OCI-LY1 (cell line): ENCODE measurements around the gene RAB40A.
"Not testable (repeated sequence)": the region's sequence is repeated elsewhere in the genome, so short reads cannot be mapped to it uniquely, and the experiment has no call there.

Experiments used
- H2AFZ ChIP-seq: fragments of 200-600 bp; sonication (generic), shearing (Covaris generic); 2 replicates; pipeline ENCODE4 v1.6.0; 2014; ENCODE audit warnings: antibody characterized with exemption, mild to moderate bottlenecking, low read length
- H3F3A ChIP-seq: fragments of 200-600 bp; sonication (generic), shearing (Covaris generic); 2 replicates; pipeline ENCODE4 v1.6.0; 2014; ENCODE audit warnings: mild to moderate bottlenecking, antibody characterized with exemption, low read length, moderate library complexity; ENCODE audit not compliant: insufficient read depth
- H3K27ac ChIP-seq: fragments of 200-600 bp; sonication (generic); 2 replicates; pipeline ENCODE4 v1.5.1; 2014; ENCODE audit warnings: low read length, mixed run types, mild to moderate bottlenecking, low read depth; ENCODE audit not compliant: poor library complexity, severe bottlenecking
- H3K27me3 ChIP-seq: fragments of 200-600 bp; sonication (generic); 2 replicates; pipeline ENCODE4 v1.6.0; 2014; ENCODE audit warnings: antibody characterized with exemption, mild to moderate bottlenecking, low read length, moderate library complexity; ENCODE audit not compliant: insufficient read depth
- H3K36me3 ChIP-seq: fragments of 200-600 bp; sonication (generic); 2 replicates; pipeline ENCODE4 v1.6.1; 2014; ENCODE audit warnings: mild to moderate bottlenecking, antibody characterized with exemption, low read length, moderate library complexity, mixed read lengths; ENCODE audit not compliant: insufficient read depth
- H3K4me1 ChIP-seq: fragments of 200-600 bp; sonication (generic); 2 replicates; pipeline ENCODE4 v1.5.1; 2014; ENCODE audit warnings: mild to moderate bottlenecking, low read length, moderate library complexity; ENCODE audit not compliant: insufficient read depth, severe bottlenecking
- H3K4me2 ChIP-seq: fragments of 200-600 bp; sonication (generic), shearing (Covaris generic); 2 replicates; pipeline ENCODE4 v1.6.1; 2014; ENCODE audit warnings: low read length
- H3K4me3 ChIP-seq: fragments of 200-600 bp; sonication (generic); 2 replicates; pipeline ENCODE4 v1.5.1; 2014; ENCODE audit warnings: low read length, low read depth, mild to moderate bottlenecking, mixed read lengths; ENCODE audit not compliant: poor library complexity, severe bottlenecking
- H3K79me2 ChIP-seq: fragments of 200-600 bp; shearing (Covaris generic); 2 replicates; pipeline ENCODE4 v1.6.1; 2016; ENCODE audit warnings: mixed run types, low read length, mixed read lengths; ENCODE audit not compliant: insufficient read depth
- H3K9ac ChIP-seq: fragments of 200-600 bp; sonication (generic), shearing (Covaris generic); 2 replicates; pipeline ENCODE4 v1.6.1; 2014; ENCODE audit warnings: mild to moderate bottlenecking, low read length, mixed read lengths
- H3K9me2 ChIP-seq: fragments of 200-600 bp; sonication (generic), shearing (Covaris generic); 2 replicates; pipeline ENCODE4 v1.6.1; 2014; ENCODE audit warnings: low read depth, mild to moderate bottlenecking, low read length, mixed read lengths
- H3K9me3 ChIP-seq: fragments of 200-600 bp; shearing (Covaris generic); 2 replicates; pipeline ENCODE4 v1.6.1; 2014; ENCODE audit warnings: low read length, mixed read lengths
- H4K20me1 ChIP-seq: fragments of 200-600 bp; sonication (generic), shearing (Covaris generic); 2 replicates; pipeline ENCODE4 v1.6.0; 2016; ENCODE audit warnings: mild to moderate bottlenecking, low read length; ENCODE audit not compliant: insufficient read depth
- CTCF ChIP-seq: fragments of 200-600 bp; sonication (generic), shearing (Covaris generic); IDR thresholded peaks from 2 replicates; pipeline ENCODE4 v1.5.1; 2017; ENCODE audit warnings: mild to moderate bottlenecking, antibody characterized with exemption, low read length, moderate library complexity, mixed read lengths
- EZH2 ChIP-seq: fragments of 200-600 bp; sonication (generic), shearing (Covaris generic); IDR thresholded peaks from 2 replicates; pipeline ENCODE4 v1.8.0; 2017; ENCODE audit warnings: borderline replicate concordance, mixed run types, mild to moderate bottlenecking, antibody characterized with exemption, low read length, moderate library complexity, mixed read lengths

Gene RAB40A

GRCh38 chrX:103495786-103496185 lies 23.5 kb downstream of the RAB40A start:
- Histone ChIP-seq H3K27ac (no peak overlapping the region), H3K27me3 (no peaks in the 10 kb centered on the region), H3K4me1 (no peaks in the 10 kb centered on the region), H2AFZ (no peak overlapping the region), H3F3A (no peaks in the 10 kb centered on the region), H3K4me3 (no peak overlapping the region), H3K79me2 (no peaks in the 10 kb centered on the region), H4K20me1 (no peaks in the 10 kb centered on the region), H3K9me2 (no peaks in the 10 kb centered on the region), H3K9me3 (no peaks in the 10 kb centered on the region), H3K9ac (no peak overlapping the region), H3K4me2 (no peak overlapping the region), H3K36me3 (no peaks in the 10 kb centered on the region)
- TF ChIP-seq EZH2 (no peak), CTCF (no peak)

GRCh38 chrX:103493578-103493977 lies 25.7 kb downstream of the RAB40A start:
- H4K20me1 ChIP-seq, H3K4me1 ChIP-seq, H3K36me3 ChIP-seq, H3K4me3 ChIP-seq, H3K27me3 ChIP-seq, H3K4me2 ChIP-seq, H3K27ac ChIP-seq, H3K9me3 ChIP-seq, H3K9me2 ChIP-seq, H3K9ac ChIP-seq, H2AFZ ChIP-seq, H3K79me2 ChIP-seq, H3F3A ChIP-seq: not testable (repeated sequence)

GRCh38 chrX:103489733-103490132 lies 29.6 kb downstream of the RAB40A start:
- H3K9me3 ChIP-seq, H3K27ac ChIP-seq, H3K36me3 ChIP-seq, H3K9ac ChIP-seq, H2AFZ ChIP-seq, H3K4me3 ChIP-seq, H3K79me2 ChIP-seq, H3K4me2 ChIP-seq, H3F3A ChIP-seq, H4K20me1 ChIP-seq, H3K9me2 ChIP-seq, H3K4me1 ChIP-seq, H3K27me3 ChIP-seq: not testable (repeated sequence)
- peak; percentile 39; the same call in 1 of the 2 replicates for TF ChIP-seq CTCF

- H3K36me3 ChIP-seq = no peaks in the 10 kb centered on the region
- no peak for TF ChIP-seq CTCF
- H3K4me2 ChIP-seq = no peak overlapping the region
Observed at GRCh38 chrX:103488794-103489193, 30.5 kb downstream of the RAB40A start.

More at GRCh38 chrX:103488794-103489193, 30.5 kb downstream of the RAB40A start:
- Histone ChIP-seq H3K79me2 (no peaks in the 10 kb centered on the region), H3K9me2 (no peaks in the 10 kb centered on the region), H3K4me3 (no peak overlapping the region), H3K27ac (no peak overlapping the region), H3K4me1 (no peaks in the 10 kb centered on the region), H4K20me1 (no peaks in the 10 kb centered on the region), H3K9ac (no peak overlapping the region), H3K27me3 (no peaks in the 10 kb centered on the region), H3K9me3 (no peaks in the 10 kb centered on the region), H3F3A (no peaks in the 10 kb centered on the region), H2AFZ (no peak overlapping the region)
